ENCODE results near the gene CREB3L1.

The CREB3L1 gene

DNA sequence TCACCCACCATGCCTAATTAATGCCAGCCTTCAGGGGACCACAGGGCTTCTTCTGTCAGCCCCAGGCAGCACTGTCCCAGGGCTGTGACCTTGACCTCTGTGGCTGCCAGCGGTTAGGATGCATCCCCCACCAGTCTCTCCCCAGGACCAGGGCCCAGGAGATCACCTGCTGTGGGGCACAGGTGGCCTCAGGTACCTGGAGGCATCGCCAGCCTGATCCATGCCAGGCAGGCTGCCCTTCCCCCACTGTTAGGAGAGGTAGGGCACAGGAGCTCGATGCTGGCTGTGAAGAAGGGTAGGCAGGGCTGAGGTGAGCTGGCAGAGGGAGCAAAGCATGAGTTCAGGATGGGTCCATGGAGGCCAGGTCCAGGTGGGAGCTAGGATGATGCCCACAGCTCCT lies 87.3 kb downstream of the CREB3L1 start:
- TF ChIP-seq ARNTL (CRISPR knock-in tag; IDR thresholded peaks at IDR 0.05; ENCODE audit: borderline replicate concordance, low read depth) (no peak), TCF4 (CRISPR knock-in tag; IDR thresholded peaks at IDR 0.05; ENCODE audit: borderline replicate concordance) (no peak), ISL1 (CRISPR knock-in tag; IDR thresholded peaks at IDR 0.05) (no peak), GLIS3 (CRISPR knock-in tag; IDR thresholded peaks at IDR 0.05) (no peak), TOX (CRISPR knock-in tag; IDR thresholded peaks at IDR 0.05; ENCODE audit: borderline replicate concordance) (no peak), ZFP30 (CRISPR knock-in tag; IDR thresholded peaks at IDR 0.05) (no peak), BACH2 (CRISPR knock-in tag; IDR thresholded peaks at IDR 0.05; ENCODE audit: borderline replicate concordance) (no peak), PPARA (CRISPR knock-in tag; IDR thresholded peaks at IDR 0.05; ENCODE audit: borderline replicate concordance) (no peak), ZNF70 (CRISPR knock-in tag; IDR thresholded peaks at IDR 0.05) (no peak), ESRRG (CRISPR knock-in tag; IDR thresholded peaks at IDR 0.05) (no peak), CSDC2 (CRISPR knock-in tag; IDR thresholded peaks at IDR 0.05) (no peak), OSR1 (CRISPR knock-in tag; IDR thresholded peaks at IDR 0.05) (no peak), ZC3H10 (CRISPR knock-in tag; IDR thresholded peaks at IDR 0.05) (no peak), ZFP3 (CRISPR knock-in tag; IDR thresholded peaks at IDR 0.05) (no peak), RARB (CRISPR knock-in tag; IDR thresholded peaks at IDR 0.05) (no peak)
- TF ChIP-seq, protein P1, sequence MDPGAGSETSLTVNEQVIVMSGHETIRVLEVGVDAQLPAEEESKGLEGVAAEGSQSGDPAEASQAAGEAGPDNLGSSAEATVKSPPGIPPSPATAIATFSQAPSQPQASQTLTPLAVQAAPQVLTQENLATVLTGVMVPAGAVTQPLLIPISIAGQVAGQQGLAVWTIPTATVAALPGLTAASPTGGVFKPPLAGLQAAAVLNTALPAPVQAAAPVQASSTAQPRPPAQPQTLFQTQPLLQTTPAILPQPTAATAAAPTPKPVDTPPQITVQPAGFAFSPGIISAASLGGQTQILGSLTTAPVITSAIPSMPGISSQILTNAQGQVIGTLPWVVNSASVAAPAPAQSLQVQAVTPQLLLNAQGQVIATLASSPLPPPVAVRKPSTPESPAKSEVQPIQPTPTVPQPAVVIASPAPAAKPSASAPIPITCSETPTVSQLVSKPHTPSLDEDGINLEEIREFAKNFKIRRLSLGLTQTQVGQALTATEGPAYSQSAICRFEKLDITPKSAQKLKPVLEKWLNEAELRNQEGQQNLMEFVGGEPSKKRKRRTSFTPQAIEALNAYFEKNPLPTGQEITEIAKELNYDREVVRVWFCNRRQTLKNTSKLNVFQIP (CRISPR knock-in tag; IDR thresholded peaks at IDR 0.05; ENCODE audit: borderline replicate concordance, low read depth), result no peak
- TF ChIP-seq, protein P2, sequence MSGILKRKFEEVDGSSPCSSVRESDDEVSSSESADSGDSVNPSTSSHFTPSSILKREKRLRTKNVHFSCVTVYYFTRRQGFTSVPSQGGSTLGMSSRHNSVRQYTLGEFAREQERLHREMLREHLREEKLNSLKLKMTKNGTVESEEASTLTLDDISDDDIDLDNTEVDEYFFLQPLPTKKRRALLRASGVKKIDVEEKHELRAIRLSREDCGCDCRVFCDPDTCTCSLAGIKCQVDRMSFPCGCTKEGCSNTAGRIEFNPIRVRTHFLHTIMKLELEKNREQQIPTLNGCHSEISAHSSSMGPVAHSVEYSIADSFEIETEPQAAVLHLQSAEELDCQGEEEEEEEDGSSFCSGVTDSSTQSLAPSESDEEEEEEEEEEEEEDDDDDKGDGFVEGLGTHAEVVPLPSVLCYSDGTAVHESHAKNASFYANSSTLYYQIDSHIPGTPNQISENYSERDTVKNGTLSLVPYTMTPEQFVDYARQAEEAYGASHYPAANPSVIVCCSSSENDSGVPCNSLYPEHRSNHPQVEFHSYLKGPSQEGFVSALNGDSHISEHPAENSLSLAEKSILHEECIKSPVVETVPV (CRISPR knock-in tag; IDR thresholded peaks at IDR 0.05), result no peak
- TF ChIP-seq, protein P3, sequence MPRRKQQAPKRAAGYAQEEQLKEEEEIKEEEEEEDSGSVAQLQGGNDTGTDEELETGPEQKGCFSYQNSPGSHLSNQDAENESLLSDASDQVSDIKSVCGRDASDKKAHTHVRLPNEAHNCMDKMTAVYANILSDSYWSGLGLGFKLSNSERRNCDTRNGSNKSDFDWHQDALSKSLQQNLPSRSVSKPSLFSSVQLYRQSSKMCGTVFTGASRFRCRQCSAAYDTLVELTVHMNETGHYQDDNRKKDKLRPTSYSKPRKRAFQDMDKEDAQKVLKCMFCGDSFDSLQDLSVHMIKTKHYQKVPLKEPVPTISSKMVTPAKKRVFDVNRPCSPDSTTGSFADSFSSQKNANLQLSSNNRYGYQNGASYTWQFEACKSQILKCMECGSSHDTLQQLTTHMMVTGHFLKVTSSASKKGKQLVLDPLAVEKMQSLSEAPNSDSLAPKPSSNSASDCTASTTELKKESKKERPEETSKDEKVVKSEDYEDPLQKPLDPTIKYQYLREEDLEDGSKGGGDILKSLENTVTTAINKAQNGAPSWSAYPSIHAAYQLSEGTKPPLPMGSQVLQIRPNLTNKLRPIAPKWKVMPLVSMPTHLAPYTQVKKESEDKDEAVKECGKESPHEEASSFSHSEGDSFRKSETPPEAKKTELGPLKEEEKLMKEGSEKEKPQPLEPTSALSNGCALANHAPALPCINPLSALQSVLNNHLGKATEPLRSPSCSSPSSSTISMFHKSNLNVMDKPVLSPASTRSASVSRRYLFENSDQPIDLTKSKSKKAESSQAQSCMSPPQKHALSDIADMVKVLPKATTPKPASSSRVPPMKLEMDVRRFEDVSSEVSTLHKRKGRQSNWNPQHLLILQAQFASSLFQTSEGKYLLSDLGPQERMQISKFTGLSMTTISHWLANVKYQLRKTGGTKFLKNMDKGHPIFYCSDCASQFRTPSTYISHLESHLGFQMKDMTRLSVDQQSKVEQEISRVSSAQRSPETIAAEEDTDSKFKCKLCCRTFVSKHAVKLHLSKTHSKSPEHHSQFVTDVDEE (CRISPR knock-in tag; IDR thresholded peaks at IDR 0.05), result no peak
- TF ChIP-seq, protein P4, sequence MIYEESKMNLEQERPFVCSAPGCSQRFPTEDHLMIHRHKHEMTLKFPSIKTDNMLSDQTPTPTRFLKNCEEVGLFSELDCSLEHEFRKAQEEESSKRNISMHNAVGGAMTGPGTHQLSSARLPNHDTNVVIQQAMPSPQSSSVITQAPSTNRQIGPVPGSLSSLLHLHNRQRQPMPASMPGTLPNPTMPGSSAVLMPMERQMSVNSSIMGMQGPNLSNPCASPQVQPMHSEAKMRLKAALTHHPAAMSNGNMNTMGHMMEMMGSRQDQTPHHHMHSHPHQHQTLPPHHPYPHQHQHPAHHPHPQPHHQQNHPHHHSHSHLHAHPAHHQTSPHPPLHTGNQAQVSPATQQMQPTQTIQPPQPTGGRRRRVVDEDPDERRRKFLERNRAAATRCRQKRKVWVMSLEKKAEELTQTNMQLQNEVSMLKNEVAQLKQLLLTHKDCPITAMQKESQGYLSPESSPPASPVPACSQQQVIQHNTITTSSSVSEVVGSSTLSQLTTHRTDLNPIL (CRISPR knock-in tag; IDR thresholded peaks at IDR 0.05; ENCODE audit: low read depth), result no peak
- TF ChIP-seq, protein P5, sequence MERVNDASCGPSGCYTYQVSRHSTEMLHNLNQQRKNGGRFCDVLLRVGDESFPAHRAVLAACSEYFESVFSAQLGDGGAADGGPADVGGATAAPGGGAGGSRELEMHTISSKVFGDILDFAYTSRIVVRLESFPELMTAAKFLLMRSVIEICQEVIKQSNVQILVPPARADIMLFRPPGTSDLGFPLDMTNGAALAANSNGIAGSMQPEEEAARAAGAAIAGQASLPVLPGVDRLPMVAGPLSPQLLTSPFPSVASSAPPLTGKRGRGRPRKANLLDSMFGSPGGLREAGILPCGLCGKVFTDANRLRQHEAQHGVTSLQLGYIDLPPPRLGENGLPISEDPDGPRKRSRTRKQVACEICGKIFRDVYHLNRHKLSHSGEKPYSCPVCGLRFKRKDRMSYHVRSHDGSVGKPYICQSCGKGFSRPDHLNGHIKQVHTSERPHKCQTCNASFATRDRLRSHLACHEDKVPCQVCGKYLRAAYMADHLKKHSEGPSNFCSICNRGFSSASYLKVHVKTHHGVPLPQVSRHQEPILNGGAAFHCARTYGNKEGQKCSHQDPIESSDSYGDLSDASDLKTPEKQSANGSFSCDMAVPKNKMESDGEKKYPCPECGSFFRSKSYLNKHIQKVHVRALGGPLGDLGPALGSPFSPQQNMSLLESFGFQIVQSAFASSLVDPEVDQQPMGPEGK (CRISPR knock-in tag; IDR thresholded peaks at IDR 0.05; ENCODE audit: borderline replicate concordance), result no peak
- ATAC-seq, result no peak

DNA sequence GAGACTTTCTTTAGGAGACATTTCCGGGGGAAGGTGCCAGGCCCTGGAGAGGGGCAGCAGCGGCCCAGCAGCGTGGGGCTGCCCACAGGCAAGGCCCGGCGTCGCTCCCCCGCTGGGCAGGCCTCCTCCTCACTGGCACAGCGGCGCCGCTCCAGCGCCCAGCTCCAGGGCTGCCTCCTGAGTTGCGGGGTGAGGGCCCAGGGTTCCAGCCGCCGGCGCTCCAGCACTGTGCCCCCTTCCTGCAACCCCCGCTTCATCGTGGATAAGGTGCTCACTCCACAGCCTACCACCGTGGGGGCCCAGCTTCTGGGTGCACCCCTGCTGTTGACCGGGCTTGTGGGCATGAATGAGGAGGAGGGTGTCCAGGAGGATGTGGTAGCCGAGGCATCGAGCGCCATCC lies 88.8 kb downstream of the CREB3L1 start:
- ATAC-seq, result no peak
- no peak for TF ChIP-seq ZFP30 (CRISPR knock-in tag; IDR thresholded peaks at IDR 0.05)
- TF ChIP-seq ZNF8 (CRISPR knock-in tag; IDR thresholded peaks at IDR 0.05), result no peak
- no peak for TF ChIP-seq PPARA (CRISPR knock-in tag; IDR thresholded peaks at IDR 0.05; ENCODE audit: borderline replicate concordance)
- no peak for TF ChIP-seq ZFP3 (CRISPR knock-in tag; IDR thresholded peaks at IDR 0.05)
- no peak for TF ChIP-seq SNAI2 (CRISPR knock-in tag; IDR thresholded peaks at IDR 0.05)
- TF ChIP-seq ISL1 (CRISPR knock-in tag; IDR thresholded peaks at IDR 0.05), result no peak
- no peak for TF ChIP-seq TOX (CRISPR knock-in tag; IDR thresholded peaks at IDR 0.05; ENCODE audit: borderline replicate concordance)
- TF ChIP-seq, protein P4 (CRISPR knock-in tag; IDR thresholded peaks at IDR 0.05; ENCODE audit: low read depth), result no peak
- TF ChIP-seq, protein P1 (CRISPR knock-in tag; IDR thresholded peaks at IDR 0.05; ENCODE audit: borderline replicate concordance, low read depth), result no peak
- no peak for TF ChIP-seq ARNTL (CRISPR knock-in tag; IDR thresholded peaks at IDR 0.05; ENCODE audit: borderline replicate concordance, low read depth)
- TF ChIP-seq CSDC2 (CRISPR knock-in tag; IDR thresholded peaks at IDR 0.05), result no peak
- TF ChIP-seq, protein P5 (CRISPR knock-in tag; IDR thresholded peaks at IDR 0.05; ENCODE audit: borderline replicate concordance), result no peak
- TF ChIP-seq ZNF565 (CRISPR knock-in tag; conservative IDR thresholded peaks at IDR 0.05; ENCODE audit: low read depth), result no peak
- no peak for TF ChIP-seq ZC3H10 (CRISPR knock-in tag; IDR thresholded peaks at IDR 0.05)
- no peak for TF ChIP-seq RARB (CRISPR knock-in tag; IDR thresholded peaks at IDR 0.05)
- no peak for TF ChIP-seq GLIS3 (CRISPR knock-in tag; IDR thresholded peaks at IDR 0.05)
- TF ChIP-seq, protein P2 (CRISPR knock-in tag; IDR thresholded peaks at IDR 0.05), result no peak

Measured in SK-N-SH treated with all-trans-retinoic acid at 6 μM for 48 hours (cell line).